CD4-positive, alpha-beta T cell treated with Interleukin-15 for 1 hour (primary cell): Measurements from ENCODE around the gene TTBK1.
A peak's percentile ranks its signal among the peaks of the same experiment; 100 is the strongest.

ENCODE experiments used
- DNase-seq: peaks from one replicate; pipeline ENCODE4 v3.0.0-alpha.2; 2020

TTBK1 gene

DNA sequence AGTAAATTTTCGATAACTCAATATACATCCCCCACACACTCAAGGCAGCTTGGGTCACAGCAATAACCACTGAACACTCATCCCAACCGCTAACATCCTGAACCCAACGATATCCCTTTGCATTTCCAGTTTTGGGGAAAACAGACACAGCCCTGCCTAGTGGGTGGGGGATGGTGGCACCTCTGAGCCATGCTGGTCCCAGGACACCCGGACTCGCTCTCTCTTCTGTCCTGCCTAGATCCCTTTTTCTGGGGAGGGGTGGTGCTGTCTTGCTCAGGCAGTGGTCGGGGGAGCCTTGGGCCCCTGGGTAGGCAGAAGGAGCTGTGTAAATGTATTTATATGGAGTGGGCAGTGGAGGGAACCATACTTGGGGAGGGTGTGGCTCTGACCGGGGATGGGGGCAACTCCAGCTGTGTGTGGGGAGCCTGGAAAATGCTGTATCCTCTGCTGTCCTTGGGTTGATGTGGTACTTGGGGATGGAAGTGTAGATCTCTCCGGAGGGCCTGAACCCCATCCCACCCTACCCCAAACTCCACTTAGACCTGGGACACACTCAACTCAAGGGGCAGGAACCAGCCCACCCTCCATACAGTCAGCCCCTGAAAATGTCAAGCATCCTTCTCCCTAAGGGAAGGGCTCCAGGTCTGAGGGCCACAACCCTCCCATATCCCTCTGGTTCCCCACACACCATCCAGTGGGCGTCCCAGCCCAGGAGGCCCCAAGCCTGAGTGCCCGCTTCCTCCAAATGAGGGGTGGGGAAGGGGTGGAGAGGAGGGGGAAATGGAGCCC, 31.0 kb downstream of the TTBK1 start:
- no peak for DNase-seq

DNA sequence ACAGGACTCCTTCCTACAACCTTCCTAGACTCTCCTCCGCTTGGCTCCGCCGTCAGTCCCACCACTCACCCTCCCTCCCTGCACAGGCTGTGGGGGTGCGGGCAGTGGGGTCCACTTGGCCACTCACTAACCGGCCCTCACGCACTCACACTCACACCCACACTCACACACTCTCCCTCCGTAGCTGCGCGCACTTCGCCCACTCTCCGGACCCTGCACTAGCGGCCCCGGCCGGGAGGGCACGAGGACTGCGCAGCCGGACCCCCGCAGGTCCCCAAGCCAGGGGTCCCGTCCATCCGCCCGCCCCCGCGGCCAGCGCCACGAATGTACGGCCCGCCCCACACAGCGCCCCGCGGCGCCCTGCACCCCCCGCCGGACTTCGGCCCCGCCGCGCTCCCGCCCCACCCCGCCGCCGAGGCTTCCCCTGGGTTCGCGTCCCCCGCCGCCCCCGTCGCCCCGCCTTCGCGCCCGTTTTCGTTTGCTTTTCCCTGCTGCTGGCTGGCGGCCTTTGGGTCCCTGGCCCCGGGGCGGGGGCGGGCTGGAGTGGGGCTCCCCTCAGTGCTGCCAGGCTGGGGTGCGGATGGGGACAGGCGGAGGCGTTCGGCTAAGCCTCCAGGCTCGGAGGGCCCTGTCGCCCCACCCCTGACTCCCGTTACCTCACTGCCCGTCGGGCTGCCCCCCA, 31.8 kb downstream of the TTBK1 start:
- no peak for DNase-seq

DNA sequence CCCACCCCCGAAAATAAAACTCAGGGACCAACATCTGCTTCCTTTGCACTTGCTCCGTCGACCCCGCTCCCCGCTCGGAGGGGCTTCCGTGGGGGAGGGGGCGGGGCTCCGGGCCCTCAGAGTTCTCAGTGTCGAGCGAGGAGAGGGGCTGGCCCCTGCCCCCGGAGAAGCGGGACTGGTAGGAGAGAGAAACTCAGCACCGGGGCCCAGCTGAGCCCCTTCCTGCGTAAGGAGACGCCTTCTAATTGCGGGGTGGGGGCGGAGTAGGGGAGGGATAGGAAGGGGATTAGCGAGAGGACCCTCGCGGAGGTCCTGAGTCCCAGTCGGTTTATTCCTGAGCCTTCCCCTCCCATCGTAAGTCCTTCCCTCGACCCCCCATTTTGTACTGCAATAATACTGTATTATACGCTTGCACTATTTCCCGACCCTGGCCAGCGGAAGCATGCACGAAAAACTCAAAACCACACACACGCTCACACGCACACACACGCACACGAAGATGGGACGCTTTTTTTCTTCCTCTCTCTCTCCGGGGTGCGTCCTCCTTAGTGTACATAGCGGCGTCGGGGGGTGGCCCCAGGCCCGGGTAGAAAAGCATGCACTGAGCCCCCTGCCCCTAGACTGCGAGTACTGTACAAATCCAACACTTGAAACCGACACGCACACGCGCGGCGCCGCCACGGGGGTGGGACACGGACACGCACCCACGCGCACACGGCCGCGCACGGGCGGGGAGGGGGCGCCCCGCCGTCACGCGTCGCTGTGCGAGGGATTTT, 32.7 kb downstream of the TTBK1 start:
- peak; percentile 42 for DNase-seq

DNA sequence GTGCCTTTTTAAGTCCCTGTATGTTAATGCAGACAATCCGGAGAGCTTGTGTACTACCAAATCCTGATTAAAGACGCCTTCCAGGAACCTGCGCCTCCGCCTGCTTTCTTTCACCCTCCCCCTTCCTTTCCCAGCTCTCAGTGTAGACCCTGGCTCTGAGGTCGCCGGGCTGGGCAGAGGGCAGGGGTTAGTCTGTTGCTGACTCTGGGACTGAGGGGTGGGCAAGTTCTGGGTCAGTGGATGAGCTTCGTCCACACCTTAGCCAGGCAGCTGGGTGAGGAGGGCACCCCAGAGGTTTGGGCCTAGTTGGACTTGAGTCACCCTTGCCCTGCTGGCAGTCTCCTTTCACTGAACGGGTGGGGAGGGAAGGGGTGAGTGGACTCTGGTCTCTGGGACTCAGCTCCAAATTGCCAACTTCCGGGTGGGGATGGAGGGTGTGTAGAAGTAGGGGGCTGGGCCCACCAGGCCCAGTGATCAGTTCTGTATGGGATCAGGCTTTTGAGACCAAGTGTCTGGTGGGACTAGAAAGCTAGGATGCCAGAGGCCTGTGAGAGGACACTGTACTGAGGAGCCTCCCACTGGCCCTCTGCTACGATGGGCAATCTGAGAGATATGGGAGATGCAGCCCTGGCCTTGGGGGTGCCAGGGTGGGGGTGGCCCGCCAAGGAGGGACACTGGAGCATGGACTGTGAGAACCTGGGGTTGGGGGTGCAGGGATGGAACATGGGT, 33.5 kb downstream of the TTBK1 start:
- no peak for DNase-seq

DNA sequence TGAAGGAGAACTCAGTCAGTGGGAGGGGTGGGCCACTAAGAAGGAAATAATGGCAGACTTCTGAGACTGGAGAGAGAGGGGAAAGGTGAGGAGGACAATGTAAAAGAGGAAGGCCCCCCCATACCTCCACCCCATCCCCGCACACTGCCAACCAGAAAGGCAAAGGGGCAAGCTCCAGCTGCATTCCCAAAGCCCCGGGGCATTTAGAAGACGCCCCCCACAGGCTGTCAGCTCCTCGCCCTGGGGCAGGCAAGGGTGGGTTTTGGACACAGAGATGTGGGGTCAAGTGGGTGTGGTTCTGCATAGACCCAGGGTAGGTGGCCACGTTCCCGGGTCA, 34.0 kb downstream of the TTBK1 start:
- DNase-seq, result no peak

DNA sequence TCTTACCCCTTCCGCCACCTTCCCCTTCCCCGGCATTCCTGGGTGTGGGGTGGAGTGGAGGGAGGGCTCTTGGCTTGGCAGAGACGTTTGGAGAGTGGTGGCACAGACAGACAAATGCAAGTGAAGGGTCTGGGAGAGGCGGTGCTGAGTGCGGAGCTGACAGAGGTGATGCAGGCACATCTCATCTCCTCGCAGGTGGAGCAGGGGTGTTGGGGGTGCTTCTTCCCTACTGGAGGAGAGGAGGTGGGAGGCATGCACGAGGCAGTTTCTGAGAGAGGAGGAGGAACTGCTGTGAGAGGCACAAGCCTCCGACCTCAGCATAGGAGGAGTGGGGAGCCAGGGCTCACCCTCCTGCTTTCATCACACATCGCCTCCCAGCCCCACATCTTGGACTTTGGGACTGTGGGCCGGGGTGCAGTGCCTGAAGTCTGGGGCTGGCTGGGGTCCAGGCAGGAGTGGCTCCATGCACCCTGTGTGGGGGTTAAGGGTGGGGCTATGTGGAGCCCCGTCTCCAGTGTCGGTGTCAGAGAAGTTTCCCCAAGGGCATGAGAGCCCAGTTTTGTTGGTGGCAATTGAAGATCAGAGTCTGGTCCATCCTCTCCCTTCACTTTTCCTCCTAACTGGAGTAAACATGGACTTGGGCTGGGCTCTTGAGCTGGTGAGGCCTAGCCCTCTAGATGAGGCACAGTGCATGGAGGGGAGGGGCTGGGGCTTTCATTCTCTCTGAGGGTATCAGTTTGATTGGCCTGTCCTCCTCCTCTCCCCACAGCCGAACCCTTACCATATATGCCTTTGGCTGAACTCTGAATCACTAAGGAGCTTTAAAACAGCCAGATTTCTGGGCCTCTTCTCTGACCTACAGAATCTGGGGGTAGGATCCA, 34.6 kb downstream of the TTBK1 start:
- no peak for DNase-seq

DNA sequence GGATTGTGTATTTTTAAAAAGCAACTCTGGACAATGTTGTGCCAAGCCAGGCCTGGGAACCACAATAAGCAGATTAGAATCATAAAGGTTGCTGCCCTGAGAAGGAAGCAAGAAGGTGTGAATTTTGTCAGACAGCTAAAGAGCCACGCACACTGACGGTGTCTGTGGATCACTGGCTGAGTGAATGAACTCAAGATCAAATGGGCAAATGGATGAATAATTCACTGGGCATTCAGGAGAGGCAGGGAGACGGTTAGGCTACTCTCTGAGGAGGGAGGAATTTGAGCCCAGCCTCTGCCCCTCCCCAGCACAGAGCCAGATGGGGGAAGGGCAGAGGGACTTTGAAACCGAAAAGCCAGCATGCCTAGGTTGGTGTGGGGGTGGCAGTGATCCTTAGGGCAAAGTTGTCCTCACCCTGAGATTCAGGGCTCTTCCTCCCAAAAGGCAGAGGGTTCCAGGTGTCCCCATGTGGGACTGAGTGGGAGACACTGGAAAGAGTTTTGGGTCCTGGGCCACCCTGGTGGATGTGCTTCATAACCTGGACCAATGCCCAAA, 35.3 kb downstream of the TTBK1 start:
- DNase-seq, result no peak

DNA sequence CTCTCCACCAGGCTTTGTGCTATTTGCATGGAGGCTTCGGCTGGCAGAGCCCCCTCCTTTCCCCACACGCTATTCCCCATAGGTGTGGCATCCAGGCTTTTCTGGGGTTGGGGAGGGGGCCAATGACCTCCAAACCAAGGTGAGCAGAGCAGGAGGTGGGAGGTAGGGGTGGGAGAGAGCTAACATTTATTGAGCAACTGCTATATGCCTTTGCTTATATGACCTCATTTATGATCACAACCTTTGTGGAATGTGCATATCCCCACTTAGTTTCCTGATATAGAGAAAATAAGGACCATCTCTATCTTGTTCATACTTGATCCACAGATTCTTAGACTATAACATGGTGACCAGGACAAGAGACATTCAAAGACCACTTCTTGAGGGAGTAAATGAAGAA, 37.0 kb downstream of the TTBK1 start:
- no peak for DNase-seq

DNA sequence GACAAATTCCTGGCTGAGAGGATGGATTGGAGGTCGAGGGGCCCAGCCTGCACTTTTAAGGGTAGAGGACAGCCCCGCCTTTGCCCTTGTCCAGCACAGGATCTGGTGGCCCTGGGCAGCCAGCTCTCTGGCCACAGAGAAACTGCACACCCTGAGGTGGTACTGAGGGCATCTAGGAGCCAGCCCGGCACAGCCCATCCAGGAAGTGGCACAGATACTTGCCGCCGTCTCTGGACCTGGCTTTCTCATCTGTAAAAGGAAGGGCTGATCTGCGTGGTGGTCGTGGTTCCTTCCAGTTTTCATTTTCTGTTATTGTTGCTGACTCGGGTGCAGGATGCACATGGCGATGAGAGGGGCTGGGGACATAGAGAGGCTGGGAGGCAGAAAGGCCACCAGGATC, 38.8 kb downstream of the TTBK1 start:
- DNase-seq, result no peak

DNA sequence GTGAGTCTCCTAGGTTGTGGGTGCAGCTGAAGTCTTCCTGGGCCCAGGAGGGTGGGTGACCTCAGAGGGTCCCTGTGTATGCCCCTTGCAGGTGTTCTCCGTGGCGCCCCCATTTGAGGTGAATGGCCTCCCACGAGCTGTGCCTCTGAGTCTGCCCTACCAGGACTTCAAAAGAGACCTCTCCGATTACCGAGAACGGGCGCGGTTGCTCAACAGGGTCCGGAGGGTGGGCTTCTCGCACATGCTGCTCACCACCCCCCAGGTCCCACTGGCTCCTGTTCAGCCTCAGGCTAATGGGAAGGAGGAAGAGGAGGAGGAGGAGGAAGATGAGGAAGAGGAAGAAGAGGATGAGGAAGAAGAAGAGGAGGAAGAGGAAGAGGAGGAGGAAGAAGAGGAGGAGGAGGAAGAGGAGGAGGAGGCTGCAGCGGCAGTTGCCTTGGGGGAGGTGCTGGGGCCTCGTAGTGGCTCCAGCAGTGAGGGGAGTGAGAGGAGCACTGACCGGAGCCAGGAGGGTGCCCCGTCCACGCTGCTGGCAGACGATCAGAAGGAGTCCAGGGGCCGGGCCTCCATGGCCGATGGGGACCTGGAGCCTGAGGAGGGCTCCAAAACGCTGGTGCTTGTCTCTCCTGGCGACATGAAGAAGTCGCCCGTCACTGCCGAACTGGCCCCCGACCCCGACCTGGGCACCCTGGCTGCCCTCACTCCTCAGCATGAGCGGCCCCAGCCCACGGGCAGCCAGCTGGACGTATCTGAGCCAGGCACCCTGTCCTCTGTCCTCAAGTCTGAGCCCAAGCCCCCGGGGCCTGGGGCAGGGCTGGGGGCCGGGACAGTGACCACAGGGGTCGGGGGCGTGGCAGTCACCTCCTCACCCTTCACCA, 39.6 kb downstream of the TTBK1 start:
- no peak for DNase-seq

DNA sequence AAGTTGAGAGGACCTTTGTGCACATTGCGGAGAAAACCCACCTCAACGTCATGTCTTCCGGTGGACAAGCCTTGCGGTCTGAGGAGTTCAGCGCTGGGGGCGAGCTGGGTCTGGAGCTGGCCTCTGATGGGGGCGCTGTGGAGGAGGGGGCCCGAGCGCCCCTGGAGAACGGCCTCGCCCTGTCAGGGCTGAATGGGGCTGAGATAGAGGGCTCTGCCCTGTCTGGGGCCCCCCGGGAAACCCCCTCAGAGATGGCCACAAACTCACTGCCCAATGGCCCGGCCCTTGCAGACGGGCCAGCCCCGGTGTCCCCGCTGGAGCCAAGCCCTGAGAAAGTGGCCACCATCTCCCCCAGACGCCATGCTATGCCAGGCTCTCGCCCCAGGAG, 40.2 kb downstream of the TTBK1 start:
- DNase-seq, result no peak

DNA sequence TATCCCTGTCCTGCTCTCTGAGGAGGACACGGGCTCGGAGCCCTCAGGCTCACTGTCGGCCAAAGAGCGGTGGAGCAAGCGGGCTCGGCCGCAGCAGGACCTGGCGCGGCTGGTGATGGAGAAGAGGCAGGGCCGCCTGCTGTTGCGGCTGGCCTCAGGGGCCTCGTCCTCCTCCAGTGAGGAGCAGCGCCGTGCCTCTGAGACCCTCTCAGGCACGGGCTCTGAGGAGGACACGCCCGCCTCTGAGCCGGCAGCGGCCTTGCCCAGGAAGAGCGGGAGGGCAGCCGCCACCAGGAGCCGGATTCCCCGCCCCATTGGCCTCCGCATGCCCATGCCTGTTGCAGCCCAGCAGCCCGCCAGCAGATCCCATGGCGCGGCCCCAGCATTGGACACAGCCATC, 40.6 kb downstream of the TTBK1 start:
- no peak for DNase-seq

DNA sequence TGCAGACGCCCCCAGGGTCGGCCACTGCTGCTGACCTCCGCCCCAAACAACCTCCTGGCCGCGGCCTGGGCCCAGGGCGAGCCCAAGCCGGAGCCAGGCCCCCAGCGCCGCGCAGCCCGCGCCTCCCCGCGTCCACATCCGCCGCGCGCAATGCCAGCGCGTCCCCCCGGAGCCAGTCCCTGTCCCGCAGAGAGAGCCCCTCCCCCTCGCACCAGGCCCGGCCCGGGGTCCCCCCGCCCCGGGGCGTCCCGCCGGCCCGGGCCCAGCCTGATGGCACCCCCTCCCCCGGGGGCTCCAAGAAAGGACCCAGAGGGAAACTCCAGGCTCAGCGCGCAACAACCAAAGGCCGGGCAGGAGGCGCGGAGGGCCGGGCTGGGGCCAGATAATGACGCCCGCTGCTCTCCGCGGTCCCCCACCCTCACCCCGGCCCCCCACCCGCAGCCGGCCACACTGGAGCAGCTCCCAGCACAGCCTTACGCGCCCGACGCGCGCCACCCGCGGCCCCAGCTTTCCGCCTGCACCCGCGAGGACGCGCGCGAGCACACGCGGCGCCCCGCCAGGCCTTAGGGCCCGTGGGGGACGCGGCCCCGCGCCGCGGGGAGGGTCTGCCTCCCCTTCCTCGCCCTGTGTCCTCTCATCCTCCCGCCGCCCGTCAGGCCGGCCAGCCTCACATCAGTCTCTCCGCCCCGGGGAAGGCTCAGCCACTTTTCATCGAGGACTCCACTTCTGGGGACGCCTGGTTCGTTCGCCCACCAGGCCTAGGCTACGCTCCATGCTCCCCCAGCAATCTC, 41.9 kb downstream of the TTBK1 start:
- no peak for DNase-seq

DNA sequence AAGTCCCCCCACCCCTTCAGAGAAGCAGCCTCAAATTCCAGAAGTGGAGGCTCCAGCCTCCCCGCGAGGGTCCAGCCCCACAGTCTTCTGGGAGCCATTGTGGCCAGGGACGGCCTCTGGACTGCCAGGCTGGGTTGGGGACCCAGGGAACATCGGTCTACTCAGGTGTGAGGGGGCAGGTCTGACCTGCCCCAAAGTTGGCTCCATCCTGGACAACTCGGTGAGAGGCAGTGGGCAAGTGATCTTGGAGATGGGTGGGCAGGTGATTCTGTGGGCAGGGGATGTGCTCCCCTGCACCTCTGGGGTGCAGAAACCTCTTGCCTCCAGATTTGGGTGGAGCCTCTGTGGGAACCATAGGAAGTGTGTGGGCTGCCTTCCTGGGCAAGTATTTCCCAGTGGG, 42.6 kb downstream of the TTBK1 start:
- no peak for DNase-seq

DNA sequence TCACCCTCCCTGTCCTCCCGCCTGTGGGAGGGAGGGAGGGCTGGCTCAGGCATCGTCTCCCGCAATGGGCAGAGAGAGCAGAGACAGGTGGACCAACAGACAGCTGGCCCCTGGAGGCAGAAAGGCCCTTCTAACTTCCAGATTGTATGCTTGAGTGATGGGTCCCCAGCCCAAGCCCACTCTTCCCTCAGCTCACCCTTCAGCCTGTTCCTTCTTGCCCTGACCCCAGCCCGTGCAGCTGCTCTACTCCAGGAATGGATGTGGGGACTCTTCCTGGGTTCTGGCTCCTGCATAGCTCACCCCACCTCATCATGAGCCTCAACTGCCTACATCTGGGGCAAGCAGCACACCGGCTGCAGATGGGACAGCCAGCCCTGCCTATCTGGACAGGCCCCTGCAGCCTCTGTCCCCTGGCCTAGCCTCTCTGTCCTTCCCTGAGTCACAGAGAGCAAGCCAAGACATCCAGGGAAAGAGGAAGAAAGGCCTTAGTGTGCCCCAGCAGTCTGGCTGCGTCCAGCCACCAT, 43.2 kb downstream of the TTBK1 start:
- DNase-seq, result no peak

DNA sequence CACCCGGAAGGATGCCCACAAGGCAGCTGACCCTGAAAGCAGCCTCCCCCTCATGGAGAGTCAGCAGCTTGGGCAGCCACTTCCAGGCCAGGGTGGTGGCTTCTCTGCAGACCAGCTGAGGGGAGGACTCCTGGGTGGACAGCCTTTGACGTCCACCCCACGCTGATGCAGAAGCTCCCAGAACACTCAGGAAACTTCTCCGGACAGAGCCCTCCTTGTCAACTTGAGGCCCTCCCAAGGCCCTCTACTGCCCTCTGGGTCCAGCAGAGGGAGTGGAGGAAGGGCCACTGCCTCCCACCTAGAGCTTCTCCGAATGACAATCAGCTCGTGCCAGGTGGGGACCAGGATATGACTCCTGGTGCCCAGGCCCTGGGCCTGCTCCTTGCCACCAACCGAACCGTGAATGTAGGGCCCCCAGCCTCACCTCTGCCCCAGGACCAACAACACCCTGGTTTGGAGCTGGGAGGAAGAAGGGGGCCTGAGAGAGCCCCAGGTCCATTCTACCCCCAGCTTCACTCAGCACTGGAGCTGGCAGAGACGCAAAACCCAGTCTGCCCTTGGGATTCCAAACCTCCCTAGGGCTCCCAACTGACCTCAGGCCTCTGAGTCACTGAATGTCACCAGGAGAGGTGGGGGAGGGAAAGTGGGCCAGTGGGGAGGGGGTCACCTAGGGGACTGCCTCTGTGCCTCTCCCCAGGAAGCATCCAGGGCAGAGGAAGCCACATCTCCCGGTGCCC, 43.9 kb downstream of the TTBK1 start:
- DNase-seq, result no peak

DNA sequence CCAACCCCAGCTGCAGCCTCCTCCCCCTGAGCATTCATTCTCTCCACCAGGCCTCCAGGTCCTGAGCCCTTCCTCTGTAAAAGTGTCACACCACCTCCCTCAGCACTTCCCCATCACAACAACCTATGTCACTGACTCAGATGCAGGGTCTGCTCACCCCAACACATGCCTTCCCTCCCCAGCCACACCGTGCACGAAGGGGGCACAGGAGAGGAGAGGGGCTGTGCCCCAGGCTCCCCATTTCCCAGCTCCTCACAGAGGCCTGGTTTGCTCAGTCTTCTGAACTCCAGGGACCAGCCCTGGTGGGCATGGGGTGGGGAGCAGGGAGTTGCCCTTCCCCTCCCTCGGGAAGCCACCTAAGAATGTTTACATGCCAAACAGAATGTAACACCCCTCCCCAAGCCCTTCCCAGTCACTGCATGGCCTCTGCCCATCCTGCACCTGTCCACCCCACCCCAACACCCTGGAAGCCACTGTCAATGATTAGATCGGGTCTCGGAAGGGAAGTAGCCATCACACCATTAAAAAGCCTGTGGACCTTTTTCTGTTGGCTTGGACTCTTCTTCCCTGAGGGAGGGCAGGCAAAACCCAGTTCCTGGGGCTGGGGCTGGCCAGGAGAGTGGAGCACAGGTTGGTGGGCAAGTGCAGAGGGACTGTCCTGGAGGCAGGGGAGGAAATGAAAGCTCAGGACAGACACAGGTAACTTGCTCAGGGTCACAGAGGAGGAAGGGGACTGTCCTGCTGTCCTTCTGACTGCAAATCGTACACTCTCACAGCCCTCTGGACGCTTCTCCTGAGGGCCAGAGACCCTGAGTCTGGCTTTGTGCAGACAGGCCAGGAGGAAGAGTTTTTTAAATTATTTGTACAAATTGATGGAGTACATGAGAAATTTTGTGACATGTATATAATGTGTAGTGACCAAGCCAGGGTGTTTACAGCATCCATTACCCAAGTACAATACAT, 44.7 kb downstream of the TTBK1 start:
- no peak for DNase-seq

DNA sequence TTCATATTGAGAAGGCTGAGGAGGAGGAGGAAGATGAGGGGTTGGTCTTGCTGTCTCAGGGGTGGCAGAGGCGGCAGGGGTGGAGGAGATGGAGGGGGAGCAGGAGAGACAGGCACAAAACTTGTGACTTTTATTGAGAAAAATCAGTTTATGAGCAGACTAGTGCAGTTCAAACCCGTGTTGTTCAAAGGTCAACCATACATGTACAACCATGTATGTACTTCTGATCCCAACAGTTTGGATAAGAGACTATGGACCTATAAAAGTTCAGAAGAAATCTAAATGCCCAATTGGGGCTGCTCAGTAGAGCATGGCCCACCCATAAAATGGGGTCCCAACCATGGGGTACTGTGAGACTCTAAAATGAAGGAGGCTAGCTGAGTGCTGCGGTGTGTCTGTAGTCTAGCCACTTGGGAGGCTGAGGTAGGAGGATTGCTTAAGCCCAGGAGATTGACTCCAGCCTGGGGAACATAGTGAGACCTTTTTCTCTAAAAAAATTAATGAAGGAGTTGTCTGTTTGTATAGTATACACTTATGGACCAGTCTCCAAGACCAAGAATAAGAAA, 47.1 kb downstream of the TTBK1 start:
- DNase-seq, result no peak
